Middle frontal gyrus (tissue), 1 donor: ENCODE data around the gene PIR.

Experiments
- DNase-seq: peaks from one replicate; pipeline ENCODE4 v3.0.0-alpha.2; 2015; ENCODE audit warnings: low spot score; ENCODE audit errors: extremely low spot score

Gene PIR

DNA sequence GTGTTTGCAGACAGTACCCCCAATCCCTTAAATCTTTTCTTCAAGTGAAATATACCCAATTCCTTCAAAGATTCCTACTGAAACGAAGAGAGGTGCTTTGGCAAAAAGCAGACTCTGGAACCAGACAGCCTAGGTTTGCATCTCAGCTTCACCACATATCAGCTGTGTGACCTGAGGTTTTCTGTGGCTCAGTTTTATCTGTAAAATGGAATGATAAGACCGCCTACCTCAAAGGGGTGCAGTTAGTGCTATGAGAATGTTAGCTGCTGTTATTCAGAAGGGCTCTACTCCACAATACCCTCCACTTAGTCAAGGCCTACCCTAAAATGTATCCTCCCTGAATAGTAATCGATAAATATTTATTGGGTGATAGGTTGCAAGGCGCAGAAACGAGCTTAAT, 664 bp downstream of the PIR start:
- DNase-seq: no peak

DNA sequence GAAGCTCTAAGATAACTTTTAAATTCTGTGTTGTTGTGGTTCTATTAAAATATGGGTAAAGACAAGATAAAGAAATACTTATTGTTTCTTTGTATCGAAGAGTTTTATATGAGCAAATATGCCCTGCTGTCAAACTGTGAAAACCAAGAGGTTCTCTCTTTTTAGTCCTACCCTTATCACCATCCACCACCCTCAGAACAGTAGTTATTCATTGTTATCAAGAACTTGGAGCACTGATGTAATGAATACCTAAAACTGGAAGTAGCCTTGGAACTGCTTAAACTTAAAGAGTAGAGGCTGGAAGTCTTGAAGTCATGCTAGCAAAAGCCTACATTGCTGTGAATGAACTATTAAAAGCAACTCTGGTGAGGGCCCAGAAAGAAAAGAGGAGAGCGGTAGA, 9.2 kb downstream of the PIR start:
- DNase-seq: no peak

DNA sequence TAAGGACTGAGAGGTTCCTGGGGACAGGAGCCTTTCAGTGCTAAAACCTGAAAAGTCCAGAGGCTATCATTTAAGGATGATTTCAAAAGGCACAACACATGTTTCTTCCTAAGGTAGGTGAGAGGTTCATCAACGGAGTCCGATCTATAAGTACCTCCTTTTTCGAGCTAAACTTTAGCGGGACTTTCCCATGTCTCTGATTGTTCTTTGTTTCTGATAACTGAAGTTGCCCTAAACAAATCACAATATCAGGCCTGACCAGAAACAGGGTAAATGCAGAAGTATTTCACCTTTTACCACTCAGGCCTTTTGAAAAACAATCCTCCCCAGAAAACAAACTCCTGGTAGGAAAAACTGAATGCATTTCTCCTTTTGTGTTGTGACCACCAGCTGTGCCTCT, 17.6 kb downstream of the PIR start:
- DNase-seq: no peak

DNA sequence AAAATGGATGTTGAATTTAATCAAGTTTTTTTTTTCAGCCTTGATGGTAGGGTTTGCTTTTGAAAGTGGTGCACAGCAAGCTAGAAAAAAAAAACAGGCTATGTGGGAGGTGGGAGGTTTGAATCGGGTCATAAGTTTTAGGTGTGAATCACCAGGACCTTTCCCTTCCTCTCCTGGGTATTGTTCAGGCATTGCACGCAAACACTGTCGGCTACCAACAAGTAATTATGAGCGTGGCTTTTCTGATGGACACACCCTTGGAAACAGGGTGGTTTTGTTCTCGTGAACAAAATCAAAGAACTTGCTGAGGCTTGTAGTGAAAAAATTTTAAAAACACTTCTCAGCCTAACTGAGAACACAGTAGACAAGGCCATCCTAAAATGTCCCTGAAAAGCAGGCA, 18.1 kb downstream of the PIR start:
- DNase-seq: no peak

DNA sequence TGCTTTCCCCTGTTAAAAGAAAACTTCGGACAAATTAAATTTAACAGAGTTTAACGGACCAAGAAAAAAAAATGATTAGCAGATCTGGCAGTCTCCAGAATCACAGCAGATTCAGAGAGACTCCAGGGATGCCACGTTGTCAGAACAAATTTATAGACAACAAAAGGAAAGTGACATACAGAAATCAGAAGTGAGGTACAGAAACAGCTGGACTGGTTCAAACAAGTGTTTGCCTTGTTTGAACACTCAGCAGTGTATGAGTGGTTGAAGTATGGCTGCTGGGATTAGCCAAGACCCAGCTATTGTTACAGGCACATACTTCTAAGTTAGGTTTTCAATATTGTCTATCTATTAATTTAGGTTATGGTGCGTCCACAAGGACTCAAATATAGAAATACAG, 19.1 kb downstream of the PIR start:
- DNase-seq: no peak

DNA sequence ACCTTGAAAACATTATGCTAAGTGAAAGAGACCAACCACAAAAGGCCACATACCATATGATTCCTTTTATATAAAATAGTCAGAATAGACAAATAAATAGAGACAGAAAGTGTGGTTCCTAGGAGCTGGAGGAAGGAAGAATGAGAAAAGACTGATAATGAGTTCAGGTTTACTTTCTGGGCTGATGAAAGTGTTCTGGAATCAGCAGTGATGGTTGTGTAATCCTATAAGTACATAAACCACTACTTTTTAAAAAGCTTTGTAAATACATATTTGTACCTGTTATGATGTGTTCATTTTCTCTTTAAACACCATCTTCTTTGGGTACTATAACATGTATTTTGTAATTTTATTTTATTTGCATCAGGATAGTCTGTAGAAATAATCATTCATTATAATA, 20.6 kb downstream of the PIR start:
- DNase-seq: no peak

DNA sequence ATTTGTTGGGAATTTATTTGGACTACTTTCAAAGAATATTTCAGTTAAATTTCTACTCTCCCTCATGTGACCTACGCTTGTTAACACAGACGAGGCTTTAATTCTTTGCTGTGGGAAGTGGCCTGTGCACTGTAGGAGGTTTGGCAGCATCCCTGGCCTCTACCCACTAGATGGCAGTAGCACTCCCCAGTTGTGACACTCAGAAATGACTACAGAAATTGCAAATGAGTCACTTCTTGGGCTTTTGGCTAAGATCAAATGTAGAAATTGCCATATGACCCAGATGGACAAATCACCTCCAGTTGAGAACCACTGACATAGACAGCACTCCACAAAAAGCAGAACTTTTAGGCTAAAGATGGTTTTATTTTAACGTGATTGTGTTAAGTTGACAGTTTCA, 22.1 kb downstream of the PIR start:
- DNase-seq: no peak

DNA sequence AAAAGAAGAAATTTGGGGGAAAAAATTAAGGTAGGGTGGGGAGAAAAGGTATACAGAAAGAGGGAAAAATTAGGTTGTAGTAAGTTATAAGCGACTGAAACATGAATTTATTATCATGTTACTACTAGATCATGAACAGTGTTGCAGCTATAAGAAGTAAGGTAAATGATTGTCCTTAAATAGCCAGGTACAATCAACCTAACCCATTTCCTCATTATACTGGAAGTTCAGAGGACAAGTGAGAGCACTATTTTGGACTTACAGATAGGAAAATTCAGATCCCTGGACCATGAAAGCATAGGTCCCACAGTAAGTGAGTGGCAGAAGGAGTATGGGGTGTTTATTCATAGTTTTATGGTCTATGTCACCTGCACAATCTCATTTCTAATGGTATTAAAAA, 23.5 kb downstream of the PIR start:
- no peak for DNase-seq

DNA sequence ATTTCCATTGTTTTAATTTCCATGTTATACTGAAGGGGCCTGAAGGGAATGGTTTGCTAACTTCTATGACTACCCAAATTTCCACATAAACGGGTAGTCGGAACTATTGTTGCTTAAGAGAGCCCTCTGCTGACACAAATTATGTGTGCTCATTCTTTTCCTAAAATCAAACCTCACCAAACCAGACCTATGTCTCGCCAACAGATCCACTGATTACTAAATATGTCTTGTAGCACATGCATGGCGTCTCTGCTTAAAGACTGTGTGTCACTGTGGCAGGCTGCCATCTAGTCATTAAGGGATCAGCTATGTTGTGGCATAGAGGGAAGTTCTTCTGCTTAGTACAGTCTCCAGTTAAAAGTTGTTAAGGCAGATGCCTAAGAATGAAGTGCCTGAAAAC, 25.1 kb downstream of the PIR start:
- peak; percentile 6 for DNase-seq

DNA sequence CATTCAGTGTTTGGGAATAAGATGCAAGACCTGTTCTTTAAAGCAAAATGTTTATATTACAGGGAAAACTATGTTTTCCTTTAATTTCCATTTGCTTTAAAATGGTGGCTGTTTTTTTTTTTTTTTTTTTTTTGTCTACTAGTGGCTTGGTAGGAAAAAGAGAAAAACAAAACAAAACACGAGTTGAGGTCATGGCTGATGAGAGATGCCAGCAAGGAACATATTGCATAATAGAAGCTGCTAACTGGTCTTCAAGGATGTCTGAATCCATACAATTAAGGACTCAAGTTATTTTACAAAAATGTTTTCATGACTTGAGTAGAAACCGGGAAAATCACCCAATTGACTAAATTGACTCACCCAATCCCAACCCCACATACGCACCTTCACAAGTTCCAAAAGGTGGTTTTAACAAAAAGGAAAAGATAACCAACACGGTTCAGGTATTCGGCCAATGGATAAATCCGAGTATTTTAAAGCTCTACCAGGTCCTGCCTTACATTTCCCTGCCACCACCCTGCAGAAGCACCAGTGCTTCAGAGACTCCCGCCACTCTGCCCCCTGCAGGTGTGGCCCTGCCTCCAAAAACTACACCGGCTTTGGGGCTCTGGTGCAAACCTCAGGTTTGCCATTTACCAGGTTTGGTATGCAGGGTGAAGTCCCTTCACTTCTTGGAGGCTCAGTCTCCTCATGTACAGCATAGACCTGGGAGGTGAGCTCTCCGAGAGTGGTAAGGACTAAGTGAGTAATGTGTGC, 27.1 kb downstream of the PIR start:
- no peak for DNase-seq

DNA sequence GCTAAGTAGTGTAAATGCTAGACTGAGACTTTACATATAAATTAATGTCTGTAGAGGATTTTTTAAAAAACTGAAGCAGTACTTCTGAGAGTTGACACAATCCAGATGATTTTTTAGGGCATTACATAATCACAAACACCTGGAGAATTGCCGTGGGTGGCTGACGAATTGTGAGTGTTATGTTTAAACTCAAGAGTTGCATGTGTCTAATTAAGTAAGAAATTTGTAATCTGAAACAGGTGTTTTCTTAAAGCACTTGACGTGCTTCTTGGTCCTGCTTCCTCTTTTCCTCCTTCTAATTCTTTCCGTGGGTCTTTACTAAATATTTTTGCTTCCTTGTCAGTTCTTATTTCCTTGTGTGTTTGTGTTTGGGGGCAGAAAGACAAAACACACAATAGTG, 27.8 kb downstream of the PIR start:
- DNase-seq: no peak

DNA sequence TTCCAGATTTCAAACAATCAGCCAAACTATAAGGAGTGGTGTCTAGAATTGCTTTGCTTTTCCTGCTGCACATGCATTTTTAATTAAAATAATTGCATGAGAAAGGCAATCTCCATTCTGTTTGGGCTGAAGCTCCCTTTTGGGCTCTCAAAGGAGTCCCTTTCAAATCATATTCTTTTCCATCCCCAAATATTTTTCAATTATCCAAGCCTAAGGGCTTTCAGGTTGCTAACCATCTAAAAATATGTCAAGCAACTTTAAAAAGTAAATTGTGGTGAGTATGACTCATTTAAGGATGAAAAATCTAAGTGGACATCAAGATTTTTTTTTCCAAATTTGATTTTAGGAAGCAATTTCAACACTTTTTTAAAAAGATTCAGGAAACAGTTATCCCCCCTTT, 28.4 kb downstream of the PIR start:
- DNase-seq: no peak

DNA sequence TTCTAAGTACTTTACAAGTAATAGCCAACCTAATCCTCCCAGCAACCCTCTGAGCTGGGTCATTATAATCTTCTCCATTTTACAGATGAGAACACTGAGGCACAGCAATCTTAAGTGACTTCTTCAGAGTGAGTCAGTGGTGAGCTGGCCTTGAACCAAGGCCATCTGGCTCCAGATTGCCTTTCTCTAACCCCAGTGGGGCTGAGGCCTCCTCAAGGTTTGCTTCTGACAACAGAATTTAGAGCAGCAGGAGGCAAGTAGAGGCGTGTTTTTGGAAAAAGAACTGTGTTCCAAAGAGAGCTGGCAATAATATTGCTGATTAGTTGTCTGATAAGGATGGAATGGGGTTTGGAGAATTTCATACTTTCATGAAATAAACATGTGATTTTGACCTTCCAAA, 41.2 kb downstream of the PIR start:
- DNase-seq: no peak

DNA sequence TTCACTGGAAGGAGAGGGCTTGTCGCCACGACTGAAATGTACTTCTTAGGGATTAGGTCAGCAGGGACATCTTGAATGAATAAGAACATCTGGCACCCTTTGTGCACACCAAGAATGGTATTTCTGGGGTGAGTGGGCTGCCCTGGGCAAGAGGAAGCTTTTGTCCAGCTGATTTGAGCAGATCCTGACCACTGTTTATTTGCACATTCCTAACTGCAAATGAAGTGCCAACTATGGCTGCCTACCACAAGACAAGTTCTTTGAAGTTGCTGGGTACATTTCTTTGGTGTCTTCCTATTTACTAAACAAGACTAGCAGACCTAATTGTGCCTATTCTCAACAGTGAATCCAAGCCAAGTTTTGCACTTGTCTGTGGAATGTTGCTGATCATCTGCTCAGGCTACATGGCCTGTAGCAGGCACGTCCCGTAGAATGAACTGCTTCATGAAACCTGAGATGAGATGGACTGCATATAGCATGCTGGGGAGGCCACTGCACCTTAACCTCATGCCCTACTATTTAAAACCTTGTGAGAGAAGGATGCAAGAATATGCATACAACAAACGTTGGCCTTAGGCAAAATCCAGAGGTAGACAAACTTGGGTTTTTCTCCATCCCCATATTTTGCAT, 45.0 kb downstream of the PIR start:
- no peak for DNase-seq

DNA sequence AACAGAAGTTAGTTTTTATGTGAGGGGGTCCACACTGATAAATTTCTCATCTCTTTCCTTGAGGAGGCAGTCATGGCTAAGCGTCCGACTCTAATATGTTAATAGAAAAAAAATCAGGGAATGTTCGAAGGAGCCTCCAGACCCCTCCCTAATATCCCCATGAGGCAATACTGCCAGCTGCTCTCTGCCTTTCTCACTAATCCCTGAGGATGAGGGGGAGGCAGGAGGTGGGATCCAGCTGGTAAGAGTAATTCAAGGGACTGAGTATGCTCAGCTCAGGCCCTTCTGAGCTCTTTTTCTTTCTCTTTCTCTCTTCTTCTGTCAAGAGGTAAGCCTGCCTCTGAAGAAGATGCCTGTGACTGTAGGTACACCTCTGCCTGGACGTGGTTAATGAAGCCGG, 51.7 kb downstream of the PIR start:
- DNase-seq: no peak

DNA sequence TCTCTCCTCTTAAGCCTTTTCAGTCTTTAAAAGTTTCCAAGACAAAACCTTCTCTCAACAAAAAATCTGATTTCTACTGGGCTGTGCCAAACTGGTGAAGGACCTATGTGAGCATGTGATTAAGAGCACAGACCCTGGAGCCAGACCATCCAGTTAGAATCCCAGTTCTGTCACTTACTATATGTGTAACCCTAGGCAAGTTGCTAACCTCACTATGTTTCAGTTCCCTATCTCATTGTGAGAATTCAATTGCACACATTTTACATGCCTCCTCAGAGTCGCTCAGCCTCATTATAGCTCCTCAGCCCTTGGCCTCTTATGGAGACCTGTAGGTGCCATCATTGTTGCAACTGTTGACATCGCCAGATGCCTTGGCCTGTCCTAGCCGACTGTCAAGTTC, 54.8 kb downstream of the PIR start:
- no peak for DNase-seq

DNA sequence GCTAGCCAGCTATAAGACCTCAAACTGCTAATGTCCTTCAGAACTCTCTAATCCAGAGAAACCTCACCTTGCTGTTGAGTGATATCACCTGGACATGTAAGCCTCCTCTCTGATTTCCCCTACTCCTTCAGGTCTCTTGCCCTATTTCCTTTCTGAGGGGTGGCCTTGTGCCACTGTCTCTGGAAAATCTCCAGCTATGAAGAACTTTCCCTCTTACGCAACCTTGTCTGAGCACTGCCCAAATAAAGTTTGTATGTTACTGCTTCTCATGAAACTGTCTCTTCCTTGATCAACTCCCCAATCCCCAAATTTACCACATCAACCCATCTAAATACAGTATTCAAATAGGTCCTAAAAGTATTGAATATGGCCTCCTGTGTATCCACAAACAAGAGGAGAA, 55.4 kb downstream of the PIR start:
- DNase-seq: no peak

DNA sequence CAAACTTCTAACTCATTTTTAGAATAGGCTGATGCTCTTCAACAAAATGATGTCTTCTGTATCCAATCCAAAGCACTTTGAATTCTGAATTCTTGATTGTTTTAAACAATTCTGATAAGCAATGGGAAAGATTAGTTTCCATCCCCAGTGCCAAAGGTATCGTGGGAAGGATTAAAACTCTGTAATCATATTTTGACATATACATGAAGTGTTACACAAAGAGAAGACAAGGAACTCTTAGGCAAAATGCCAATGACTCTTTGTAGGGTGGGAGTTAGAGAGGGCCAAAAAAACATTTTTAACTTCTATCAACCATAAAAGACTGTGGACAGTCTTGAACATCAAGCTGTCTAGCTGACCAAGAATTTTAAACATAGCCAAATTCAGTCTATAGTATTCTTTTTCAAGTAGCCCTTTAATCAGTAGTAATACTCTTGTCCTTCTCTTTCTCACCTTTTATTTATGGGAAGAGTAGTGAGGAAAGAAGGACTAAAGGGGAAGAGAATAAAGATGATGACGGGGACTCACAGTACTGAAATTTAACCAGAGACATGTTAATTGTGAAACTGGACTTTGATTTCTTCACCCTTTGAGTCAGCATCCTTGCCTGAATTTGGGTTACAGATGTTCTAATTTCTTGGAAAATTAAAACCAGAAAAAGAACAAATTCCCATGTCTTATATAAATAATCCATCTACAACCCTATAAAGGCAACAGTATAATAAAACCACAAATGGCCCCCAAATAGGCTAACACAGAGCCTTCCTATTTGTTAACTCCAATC, 57.1 kb downstream of the PIR start:
- no peak for DNase-seq

DNA sequence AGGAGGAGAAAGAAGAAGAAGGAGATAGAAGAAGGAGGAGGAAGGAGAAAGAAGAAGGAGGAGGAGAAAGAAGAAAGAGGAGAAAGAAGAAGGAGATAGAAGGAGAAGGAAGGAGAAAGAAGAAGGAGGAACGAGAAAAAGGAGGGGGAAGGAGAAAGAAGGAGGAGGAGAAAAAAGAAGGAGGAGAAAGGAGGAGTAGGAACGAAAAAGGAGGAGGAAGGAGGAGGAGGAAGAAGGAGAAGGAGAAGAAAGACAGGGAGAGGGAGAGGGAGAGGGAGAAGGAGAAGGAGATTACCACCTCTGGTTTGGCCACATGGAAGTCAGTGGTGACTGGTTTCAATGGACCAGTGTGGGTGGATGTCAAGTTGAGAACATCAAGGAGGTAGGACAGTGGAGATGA, 58.9 kb downstream of the PIR start:
- DNase-seq: no peak

DNA sequence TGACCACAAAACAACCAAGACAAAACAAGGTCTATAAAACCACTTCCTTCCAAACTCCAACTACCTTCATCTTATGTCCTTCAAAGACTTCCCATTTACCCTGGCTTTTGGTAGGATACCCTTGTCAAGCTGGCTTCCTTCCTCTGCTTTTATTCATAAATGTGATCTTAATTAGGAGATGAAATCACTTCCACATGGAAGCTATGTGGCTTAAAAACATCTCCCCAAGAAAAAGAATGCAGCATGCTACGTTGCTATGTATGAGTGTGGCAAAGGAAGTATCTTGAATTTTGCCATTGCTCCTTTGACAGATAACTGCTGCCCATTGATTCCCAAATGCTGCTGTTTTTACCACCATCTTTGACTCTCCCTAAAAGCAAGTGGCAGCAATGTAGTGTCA, 62.5 kb downstream of the PIR start:
- no peak for DNase-seq

DNA sequence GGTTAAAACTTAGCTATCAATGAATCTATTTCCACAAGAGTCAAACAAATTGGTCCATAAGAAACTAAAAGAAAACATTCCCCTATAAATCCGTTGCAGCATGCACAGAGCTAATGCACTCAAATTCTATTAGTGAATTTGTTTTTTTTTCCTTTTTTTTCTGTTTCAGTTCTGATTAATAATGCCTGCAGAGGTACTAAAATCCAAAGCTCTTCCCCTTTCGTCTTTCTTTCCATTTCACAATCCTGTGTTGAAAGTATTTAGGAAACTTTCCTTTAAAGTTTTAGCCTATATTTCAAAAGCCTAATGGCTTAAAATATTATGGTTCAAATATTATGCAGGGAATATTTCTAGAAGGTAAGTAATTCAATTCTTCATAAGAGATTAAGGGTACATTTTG, 63.1 kb downstream of the PIR start:
- no peak for DNase-seq

DNA sequence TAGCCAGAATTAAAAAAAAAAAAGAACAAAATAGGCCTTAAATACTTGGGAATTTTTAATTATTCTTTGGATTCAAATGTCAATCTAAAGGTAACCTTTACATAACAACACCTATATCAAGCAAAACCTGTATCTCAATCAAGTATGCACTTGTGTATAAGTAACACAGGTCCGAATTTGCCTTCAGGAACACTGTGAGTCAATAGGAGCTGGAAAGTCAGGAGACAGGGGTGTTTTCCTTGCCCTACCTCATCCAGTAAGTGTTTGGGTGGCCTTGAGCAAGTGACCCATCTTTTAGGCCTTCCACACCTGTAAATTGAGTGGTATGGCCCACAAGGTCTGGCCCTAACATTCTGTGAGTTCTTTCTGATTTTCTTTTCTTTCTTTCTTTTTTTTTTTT, 68.1 kb downstream of the PIR start:
- no peak for DNase-seq

DNA sequence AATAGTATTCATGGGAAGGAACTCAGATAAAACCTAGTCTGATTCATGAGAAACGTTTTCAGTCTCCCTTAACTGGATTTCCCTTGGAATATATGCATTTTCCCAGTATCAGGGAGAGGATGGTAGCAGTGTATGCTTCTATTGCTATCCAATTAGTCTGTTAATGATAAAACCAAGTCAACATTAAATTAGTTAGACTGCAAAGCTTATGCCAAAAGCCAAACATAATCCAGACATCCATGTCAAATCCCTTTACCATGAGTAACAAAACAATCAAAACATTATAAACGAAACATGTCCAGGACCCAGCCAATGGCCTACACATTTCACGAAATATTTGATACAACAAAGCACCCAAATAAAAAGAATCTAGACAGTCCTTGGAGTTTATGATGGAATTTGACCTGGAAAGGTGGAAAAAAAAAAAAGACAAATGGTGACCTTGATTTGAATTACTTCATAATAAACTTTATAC, 74.4 kb downstream of the PIR start:
- DNase-seq: no peak
